ENCODE data around the gene RAMACL. TPM values are rescaled to one million over a fixed set of nuclear protein-coding genes. Genes with fewer than 3 reads are reported as not detected.
"Not testable (repeated sequence)": the region's sequence is repeated elsewhere in the genome, so short reads cannot be mapped to it uniquely, and the experiment has no call there.

Gene RAMACL
- total RNA-seq, 1 donor, result 0.27 TPM

- DNase-seq (ENCODE audit: low read depth in 2 of 3, low spot score in 2 of 3), result no peak
Measured at GRCh38 chr6:166539543-166539942, 46.9 kb downstream of the RAMACL start.

GRCh38 chr6:166539011-166539385, 47.5 kb downstream of the RAMACL start:
- not testable (repeated sequence) for DNase-seq (ENCODE audit: low read depth in 2 of 3, low spot score in 2 of 3)

GRCh38 chr6:166538297-166539010, 48.0 kb downstream of the RAMACL start:
- peak in 1 of 3 donors; percentile 39 for DNase-seq (ENCODE audit: low read depth in 2 of 3, low spot score in 2 of 3)

- DNase-seq (ENCODE audit: low read depth in 2 of 3, low spot score in 2 of 3), result no peak
Measured at GRCh38 chr6:166534658-166535406, 51.6 kb downstream of the RAMACL start.

GRCh38 chr6:166533205-166533824, 53.2 kb downstream of the RAMACL start:
- no peak for DNase-seq (ENCODE audit: low read depth in 2 of 3, low spot score in 2 of 3)

Other genes with a start within 250 kb of the RAMACL start
- gene SFT2D1, start 244.1 kb downstream of the RAMACL start, total RNA-seq, result 34.2 TPM
- 14.3 TPM for gene MPC1, start 203.7 kb downstream of the RAMACL start, total RNA-seq
- 4.6 TPM for gene RPS6KA2, start 40.6 kb upstream of the RAMACL start, total RNA-seq

Measured in hematopoietic multipotent progenitor cell (in vitro differentiated cells).